Measurements from ENCODE around the gene RUFY3.

GRCh38 chr4:70759627-70760026, 37.9 kb downstream of the RUFY3 start:
- TF ChIP-seq CTCF (IDR thresholded peaks at IDR 0.05 in 2 of 3, conservative IDR thresholded peaks at IDR 0.05 in 1 of 3; ENCODE audit: borderline replicate concordance in 1 of 3, insufficient read depth in 1 of 3, low read depth in 2 of 3, low read length in 2 of 3) (no peak), EZH2 (IDR thresholded peaks at IDR 0.05) (no peak), ATF3 (IDR thresholded peaks at IDR 0.05) (no peak), REST (IDR thresholded peaks at IDR 0.05; ENCODE audit: low read depth) (no peak), RAD21 (IDR thresholded peaks at IDR 0.05; ENCODE audit: low read depth) (no peak), SIN3A (IDR thresholded peaks at IDR 0.05; ENCODE audit: low read depth) (no peak)

Data from HCT116 (cell line).